Non-pigmented ciliary epithelial cell (primary cell): Measurements from ENCODE around the gene ASH1L.
"Not testable (repeated sequence)": the region's sequence is repeated elsewhere in the genome, so short reads cannot be mapped to it uniquely, and the experiment has no call there.

ENCODE experiments used
- DNase-seq: peaks from one replicate; pipeline ENCODE4 v3.0.0-alpha.2; 2010; ENCODE audit warnings: low read depth

Gene ASH1L

GRCh38 chr1:155555915-155556314 lies 6.7 kb downstream of the ASH1L start:
- DNase-seq, result no peak

DNA sequence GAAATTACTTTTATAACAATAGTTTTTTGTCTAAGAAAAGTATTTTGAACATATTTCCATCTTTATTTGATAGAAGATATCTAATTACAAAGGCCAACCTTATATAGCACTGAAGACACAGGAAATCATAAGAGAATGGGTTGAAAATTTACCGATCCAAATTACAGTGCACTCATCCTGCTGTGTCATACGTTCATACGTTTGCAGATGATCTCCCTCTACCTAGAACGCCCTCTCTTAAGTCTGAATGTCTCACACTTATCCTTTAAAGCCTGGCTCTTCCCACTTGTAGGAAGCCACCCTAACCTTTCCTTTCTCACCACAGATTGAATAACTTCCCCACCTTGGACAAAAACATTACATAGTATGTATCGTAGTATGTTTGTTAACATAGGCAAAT lies 9.3 kb downstream of the ASH1L start:
- DNase-seq, result no peak

- DNase-seq, result no peak
These were observed 13.9 kb downstream of the ASH1L start for GRCh38 chr1:155548706-155549105.

DNA sequence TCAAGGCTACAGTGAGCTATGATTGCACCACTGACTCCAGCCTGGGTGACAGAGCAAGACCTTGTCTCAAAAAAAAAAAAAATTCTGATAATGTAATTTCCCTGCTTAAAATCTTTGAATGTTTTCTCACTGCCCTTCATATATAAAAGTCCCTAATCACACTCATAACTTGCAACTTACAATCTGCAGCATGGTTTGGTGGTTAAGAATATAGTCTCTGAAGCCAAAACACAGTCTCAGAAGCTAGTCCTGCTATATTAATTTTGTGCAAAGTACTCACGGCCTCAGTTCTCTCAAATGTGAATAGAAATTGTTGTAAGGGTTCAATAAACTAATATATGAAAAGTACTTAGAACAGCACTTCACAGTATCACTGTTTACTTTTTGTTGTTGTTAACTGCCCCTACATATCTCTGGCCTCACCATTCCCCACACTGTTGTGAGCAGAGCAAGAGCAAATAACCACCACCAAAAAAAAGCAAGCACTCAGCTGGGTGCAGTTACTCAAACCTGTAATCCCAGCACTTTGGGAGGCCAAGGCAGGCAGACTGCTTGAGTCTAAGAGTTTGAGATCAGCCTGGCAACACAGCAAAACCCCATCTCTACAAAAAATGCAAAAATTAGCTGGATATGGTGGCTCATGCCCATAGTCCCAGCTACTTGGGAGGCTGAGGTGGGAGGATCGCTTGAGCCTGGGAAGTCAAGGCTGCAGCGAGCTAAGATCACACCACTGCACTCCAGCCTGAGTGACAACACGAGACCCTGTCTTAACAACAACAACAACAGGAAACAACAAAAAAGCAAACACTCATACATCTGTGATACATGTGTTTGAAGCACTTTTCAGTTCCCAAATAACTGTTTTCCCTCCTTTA lies 22.4 kb downstream of the ASH1L start:
- DNase-seq, result no peak

- DNase-seq, result no peak
These were observed 25.4 kb downstream of the ASH1L start for GRCh38 chr1:155537193-155537592.

DNA sequence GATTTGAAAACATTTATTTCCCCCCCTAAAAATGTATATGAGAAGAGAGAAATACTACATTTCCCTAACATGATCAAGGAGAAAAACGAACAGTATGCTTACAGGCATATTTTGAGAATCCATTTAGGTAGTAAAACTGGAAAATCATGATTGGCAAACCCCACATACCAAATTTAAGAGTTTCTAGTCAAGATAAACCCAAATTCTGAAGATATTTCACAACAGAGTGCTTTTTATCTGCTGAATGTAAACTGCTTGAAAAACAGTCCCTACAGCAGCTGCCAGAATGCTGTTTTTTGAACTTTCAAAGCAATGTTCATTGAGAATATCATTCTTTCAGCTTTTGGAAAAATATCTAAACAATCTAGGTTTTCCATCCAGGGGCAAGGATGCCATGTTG lies 31.0 kb downstream of the ASH1L start:
- DNase-seq, result no peak

DNA sequence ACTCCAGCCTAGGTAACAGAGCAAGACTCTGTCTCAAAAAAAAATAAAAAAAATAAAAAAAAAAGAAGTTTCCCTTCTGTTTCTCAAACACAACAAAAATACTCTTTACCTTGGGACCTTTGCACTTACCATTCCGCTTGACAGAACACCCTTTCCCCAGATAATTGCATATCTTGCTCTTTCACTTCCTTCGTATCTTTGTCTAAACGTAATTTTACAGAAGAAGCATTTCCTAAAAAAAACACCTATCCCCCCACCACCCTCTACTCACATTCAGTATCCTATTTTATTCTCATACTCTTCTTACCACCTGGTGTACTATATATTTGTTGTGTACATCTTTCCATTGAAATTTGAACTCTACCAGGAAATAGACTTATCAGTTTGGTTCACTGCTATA lies 32.7 kb downstream of the ASH1L start:
- DNase-seq, result no peak

- DNase-seq, result no peak
These were observed 33.5 kb downstream of the ASH1L start for GRCh38 chr1:155529109-155529508.

- DNase-seq, result no peak
These were observed 34.9 kb downstream of the ASH1L start for GRCh38 chr1:155527677-155528076.

DNA sequence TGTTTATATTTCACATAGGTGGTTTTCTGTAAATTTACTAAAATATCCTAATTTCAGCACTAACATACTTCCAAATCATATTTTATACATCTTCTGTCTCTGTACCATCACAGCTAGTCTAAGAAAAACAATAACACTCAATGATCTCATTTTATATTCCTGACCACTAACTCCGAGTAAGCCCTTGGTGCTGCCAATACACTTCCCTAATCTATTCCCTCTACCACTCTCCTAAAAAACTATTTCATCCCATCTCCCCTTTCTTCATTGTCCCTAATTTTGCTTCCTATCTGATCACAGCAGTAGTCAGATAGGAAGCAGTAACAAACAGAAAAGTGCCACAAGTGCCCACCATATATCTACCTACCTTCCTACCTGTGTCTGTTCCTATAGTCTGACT lies 36.2 kb downstream of the ASH1L start:
- no peak for DNase-seq

- DNase-seq, result no peak
These were observed 40.5 kb downstream of the ASH1L start for GRCh38 chr1:155522069-155522468.

DNA sequence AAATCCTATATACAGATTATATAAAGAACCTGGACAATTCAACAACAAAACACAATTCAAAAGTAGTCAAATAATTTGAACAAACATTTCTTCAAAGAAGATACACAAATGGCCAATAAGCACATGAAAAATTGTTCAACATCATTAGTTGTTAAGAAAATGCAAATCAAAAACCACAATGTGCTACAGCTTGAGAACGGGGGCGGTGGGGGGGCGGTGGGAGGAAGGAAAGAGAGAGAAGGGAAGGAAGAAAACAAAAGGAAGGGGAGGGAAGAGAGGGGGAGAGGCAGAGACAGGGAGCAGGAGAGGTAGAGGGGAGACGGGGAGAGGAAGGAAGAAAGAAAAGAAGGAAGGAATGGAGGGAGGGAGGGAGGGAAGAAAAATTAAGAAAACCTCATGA lies 44.1 kb downstream of the ASH1L start:
- DNase-seq, result no peak

- DNase-seq, result no peak
These were observed 47.9 kb downstream of the ASH1L start for GRCh38 chr1:155514582-155515187.

DNA sequence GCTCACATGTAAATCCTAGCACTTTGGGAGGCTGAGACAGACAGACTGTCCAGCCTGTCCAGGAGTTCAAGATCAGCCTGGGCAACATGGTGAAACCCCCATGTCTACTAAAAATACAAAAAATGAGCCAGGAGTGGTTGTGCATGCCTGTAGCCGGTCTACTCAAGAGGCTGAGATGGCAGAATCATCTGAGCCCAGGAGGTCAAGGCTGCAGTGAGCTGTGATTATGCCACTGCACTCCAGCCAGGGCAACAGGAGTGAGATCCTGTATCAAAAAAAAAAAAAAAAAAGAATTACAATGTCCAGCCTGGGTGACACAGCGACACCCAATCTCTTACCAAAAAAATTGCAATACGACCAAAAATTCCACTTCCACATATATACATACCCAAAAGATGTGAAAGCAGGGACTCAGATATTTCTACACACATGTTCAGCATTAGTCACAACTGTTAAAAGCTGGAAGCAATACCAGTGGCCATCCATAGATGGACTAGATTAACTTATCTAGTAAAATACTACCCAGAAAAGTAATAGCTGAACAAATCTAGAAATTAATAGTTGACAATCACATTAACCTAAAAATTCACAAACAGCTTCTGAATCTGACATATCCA lies 49.2 kb downstream of the ASH1L start:
- DNase-seq, result peak; percentile 30

DNA sequence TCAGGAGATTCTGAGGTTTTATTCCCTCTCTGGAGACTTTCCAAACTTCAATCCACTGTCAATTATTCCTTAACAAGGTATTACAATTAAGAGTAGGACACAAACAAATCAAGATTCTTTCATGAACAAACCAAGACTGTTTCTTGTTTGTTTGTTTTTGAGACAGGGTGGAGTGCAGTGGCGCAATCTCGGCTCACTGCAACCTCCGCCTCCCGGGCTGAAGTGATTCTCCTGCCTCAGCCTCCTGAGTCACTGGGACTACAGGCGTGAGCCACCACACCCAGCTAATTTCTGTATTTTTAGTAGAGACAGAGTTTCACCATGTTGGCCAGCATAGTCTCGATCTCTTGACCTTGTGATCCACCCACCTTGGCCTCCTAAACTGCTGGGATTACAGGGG lies 51.2 kb downstream of the ASH1L start:
- not testable (repeated sequence) for DNase-seq

GRCh38 chr1:155509064-155509463 lies 53.5 kb downstream of the ASH1L start:
- DNase-seq, result no peak

- no peak for DNase-seq
These were observed 54.7 kb downstream of the ASH1L start for GRCh38 chr1:155507945-155508344.

DNA sequence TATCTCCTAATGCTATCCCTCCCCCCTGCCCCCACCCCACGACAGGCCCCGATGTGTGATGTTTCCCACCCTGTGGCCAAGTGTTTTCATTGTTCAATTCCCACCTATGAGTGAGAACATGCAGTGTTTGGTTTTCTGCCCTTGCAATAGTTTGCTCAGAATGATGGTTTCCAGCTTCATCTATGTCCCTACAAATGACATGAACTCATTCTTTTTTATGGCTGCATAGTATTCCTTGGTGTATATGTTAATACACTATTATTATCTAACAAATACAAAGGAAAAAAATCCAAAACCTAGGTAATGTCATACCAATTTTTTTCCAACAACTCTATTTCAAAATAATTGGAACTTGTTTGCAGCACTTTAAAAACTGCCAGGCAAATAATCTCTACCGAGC lies 56.6 kb downstream of the ASH1L start:
- DNase-seq, result not testable (repeated sequence)

DNA sequence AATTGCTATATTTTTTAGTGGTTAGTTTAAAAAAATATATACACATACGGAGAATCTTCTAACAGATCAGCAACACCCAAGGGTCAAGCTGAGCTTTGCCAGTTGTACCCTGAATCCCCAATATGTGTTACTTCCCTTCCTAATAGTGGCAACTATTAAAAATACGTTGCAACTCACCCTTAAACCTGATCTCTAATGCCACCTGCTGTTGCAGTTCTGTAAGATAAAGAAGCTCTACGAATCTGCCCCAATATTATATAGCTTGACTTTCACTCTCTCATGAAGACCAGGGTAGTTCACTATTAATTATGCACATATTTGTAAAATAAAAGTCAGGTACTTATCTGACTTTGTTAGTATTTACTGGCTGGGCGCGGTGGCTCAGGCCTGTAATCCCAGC lies 58.4 kb downstream of the ASH1L start:
- no peak for DNase-seq

DNA sequence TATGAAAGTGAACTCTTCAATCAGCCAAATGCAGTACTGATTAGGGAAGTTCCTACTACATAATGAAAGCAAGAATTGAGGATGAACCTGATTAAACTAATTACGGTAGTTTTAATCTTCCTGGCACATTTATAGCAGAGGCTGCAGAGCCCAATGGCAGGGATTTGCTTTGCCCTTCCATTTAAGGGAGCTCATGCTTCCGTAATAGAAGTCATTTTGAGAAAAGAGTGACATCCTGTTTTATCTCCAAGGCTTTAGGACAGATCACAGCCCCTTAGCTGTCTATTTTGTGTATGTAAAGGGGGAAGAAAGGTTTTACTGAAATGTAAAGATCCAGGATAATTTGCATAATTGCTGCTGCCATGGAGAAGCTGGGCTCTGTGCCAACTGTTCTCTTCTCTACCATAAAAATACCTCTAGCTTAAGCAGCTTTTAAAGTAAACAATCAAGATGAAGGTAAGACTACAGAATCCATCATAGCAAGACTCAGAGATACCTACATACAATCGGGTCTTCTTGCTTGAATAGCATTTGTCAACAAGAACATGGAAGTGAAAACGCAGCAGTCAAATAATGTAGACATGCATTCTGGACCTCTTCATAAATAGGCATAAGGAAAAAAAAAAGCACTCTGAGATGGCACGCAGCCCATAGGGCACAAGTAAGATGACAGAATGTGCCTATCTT lies 62.5 kb downstream of the ASH1L start:
- DNase-seq, result no peak

GRCh38 chr1:155499263-155499662 lies 63.3 kb downstream of the ASH1L start:
- DNase-seq, result no peak

GRCh38 chr1:155493595-155493994 lies 69.0 kb downstream of the ASH1L start:
- DNase-seq, result not testable (repeated sequence)

- DNase-seq, result not testable (repeated sequence)
These were observed 74.2 kb downstream of the ASH1L start for GRCh38 chr1:155488419-155488818.
